ENCODE data around the gene SPINK7.
"Not testable (repeated sequence)": the region's sequence is repeated elsewhere in the genome, so short reads cannot be mapped to it uniquely, and the experiment has no call there.

- not testable (repeated sequence) for TF ChIP-seq CTCF, POLR2A, POLR2AphosphoS5 (IDR thresholded peaks at IDR 0.05)
These were observed 30.9 kb upstream of the SPINK7 start for GRCh38 chr5:148281336-148281735.

Measured in sigmoid colon (tissue), 4 donors.